Measurements from ENCODE around the gene PRR33.

DNA sequence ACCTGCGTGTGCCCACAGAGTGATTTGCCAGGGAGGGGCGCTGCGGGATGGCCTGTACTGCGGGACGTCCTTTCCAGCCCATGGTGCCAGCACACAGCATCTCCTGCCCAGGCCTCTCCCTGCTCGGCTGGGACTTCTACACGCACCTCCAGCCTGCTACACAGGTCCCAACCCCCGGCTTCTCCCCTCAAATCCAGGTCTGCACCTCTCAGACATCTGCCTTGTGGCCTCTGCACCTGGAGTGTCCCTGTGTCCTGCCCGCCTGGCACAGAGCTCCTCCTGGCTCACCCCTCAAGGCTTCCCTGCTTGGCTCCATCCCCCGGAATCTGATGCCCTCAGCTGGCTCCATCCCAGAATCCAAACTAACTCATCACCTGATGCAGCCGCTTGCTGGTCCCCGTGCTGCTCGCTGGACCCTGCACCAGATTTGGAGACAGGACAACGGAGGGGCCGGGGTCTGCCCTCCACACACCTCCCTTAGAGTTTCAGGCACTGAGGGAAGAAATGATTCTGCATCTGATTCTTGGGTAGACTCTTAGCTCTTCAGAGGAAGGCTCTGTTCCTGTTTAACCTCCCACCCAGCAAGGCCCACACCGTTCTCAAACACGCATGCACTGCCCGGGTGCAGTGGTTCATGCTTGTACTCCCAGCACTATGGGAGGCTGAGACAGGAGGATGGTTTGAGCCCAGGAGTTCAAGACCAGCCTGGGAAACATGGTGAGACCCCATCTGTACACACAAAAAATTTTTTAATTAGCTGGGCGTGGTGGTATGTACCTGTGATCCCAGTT is 42.9 kb downstream of the PRR33 start:
- no peak for TF ChIP-seq EP300 (IDR thresholded peaks at IDR 0.05)
- no peak for TF ChIP-seq CTCF (IDR thresholded peaks at IDR 0.05)
- no peak for TF ChIP-seq POLR2A (IDR thresholded peaks at IDR 0.05)
- no peak for TF ChIP-seq POLR2AphosphoS5 (IDR thresholded peaks at IDR 0.05)

All from sigmoid colon (tissue), 4 donors.